ENCODE measurements around the gene NRAS.

- TF ChIP-seq, protein P1, sequence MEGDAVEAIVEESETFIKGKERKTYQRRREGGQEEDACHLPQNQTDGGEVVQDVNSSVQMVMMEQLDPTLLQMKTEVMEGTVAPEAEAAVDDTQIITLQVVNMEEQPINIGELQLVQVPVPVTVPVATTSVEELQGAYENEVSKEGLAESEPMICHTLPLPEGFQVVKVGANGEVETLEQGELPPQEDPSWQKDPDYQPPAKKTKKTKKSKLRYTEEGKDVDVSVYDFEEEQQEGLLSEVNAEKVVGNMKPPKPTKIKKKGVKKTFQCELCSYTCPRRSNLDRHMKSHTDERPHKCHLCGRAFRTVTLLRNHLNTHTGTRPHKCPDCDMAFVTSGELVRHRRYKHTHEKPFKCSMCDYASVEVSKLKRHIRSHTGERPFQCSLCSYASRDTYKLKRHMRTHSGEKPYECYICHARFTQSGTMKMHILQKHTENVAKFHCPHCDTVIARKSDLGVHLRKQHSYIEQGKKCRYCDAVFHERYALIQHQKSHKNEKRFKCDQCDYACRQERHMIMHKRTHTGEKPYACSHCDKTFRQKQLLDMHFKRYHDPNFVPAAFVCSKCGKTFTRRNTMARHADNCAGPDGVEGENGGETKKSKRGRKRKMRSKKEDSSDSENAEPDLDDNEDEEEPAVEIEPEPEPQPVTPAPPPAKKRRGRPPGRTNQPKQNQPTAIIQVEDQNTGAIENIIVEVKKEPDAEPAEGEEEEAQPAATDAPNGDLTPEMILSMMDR (optimal IDR thresholded peaks at IDR 0.05 in 1 of 3, IDR thresholded peaks at IDR 0.05 in 1 of 3, conservative IDR thresholded peaks at IDR 0.05 in 1 of 3; ENCODE audit: extremely low read depth in 1 of 3, insufficient read depth in 2 of 3, low read length in 3 of 3): no peak
- TF ChIP-seq EZH2 (IDR thresholded peaks at IDR 0.05; ENCODE audit: low read length): no peak
Observed at GRCh38 chr1:114666954-114667353, 49.6 kb downstream of the NRAS start.
